Thyroid gland (tissue), 4 donors: Measurements from ENCODE around the gene PRSS38. TPM values are rescaled to one million over a fixed set of nuclear protein-coding genes. Genes with fewer than 3 reads are reported as not detected.
A peak's percentile ranks its signal among the peaks of the same experiment; 100 is the strongest.

Source experiments
- DNase-seq, 2 donors: peaks; one replicate each; pipeline ENCODE4 v3.0.0-alpha.2; 2019
- H3K27ac ChIP-seq, 3 donors: fragments of 200-600 bp; sonication (generic); 1 replicate in 2 of 3; 2 replicates in 1 of 3; pipeline ENCODE4 v1.5.1; 2016 to 2019; ENCODE audit warnings: mild to moderate bottlenecking in 1 of 3, moderate library complexity in 1 of 3
- H3K27me3 ChIP-seq: fragments of 200-600 bp; sonication (generic); one replicate; pipeline ENCODE4 v1.5.1; 2019
- H3K36me3 ChIP-seq, 2 donors: fragments of 200-600 bp; sonication (generic); one replicate each; pipeline ENCODE4 v1.5.1; 2016 to 2019
- H3K4me1 ChIP-seq, 2 donors: fragments of 200-600 bp; sonication (generic); one replicate each; pipeline ENCODE4 v1.5.1; 2017 to 2019
- H3K4me3 ChIP-seq, 3 donors: fragments of 200-600 bp; sonication (generic); replicated peaks in 1 of 3; 1 replicate in 2 of 3; 2 replicates in 1 of 3; pipeline ENCODE4 v1.5.1; 2016; ENCODE audit warnings: mild to moderate bottlenecking in 1 of 3
- H3K9me3 ChIP-seq: fragments of 200-600 bp; sonication (generic); one replicate; pipeline ENCODE4 v1.5.1; 2017
- POLR2A ChIP-seq, 2 donors: fragments of 450-650 bp; IDR thresholded peaks; one replicate each; pipeline ENCODE4 v1.6.1; 2017; ENCODE audit warnings: antibody characterized with exemption in 2 of 2, mild to moderate bottlenecking in 2 of 2, moderate library complexity in 1 of 2
- whole genome bisulfite sequencing, 2 donors: methylation state at CpG; one replicate each; pipeline ENCODE4 v1.1.5; 2017; 5-methylcytosine and 5-hydroxymethylcytosine counted together
- intact Hi-C: fragments of 100-400 bp; cut with DNase I; formaldehyde crosslinking; loops from one replicate; pipeline ENCODE4 v1.15.1; 2023
- total RNA-seq, 4 donors: library from RNA; depleted of rRNA; stranded (reverse); fragments of >200 nt; gene quantifications; one replicate each; pipeline ENCODE4 v1.2.3, GENCODE V29; 2016
- TF ChIP-seq, protein P1 (sequence below), 6 experiments: fragments of 200-600 bp in 3 of 6; fragments of 450-650 bp in 3 of 6; sonication (generic) in 3 of 6; IDR thresholded peaks; one replicate each; pipeline ENCODE4 v1.5.1; 2016 to 2019; ENCODE audit warnings: antibody characterized with exemption in 6 of 6, mild to moderate bottlenecking in 2 of 6, inconsistent platforms in 1 of 6, moderate library complexity in 1 of 6

The PRSS38 gene
- total RNA-seq, 4 donors from 2014 or later, result not detected

DNA sequence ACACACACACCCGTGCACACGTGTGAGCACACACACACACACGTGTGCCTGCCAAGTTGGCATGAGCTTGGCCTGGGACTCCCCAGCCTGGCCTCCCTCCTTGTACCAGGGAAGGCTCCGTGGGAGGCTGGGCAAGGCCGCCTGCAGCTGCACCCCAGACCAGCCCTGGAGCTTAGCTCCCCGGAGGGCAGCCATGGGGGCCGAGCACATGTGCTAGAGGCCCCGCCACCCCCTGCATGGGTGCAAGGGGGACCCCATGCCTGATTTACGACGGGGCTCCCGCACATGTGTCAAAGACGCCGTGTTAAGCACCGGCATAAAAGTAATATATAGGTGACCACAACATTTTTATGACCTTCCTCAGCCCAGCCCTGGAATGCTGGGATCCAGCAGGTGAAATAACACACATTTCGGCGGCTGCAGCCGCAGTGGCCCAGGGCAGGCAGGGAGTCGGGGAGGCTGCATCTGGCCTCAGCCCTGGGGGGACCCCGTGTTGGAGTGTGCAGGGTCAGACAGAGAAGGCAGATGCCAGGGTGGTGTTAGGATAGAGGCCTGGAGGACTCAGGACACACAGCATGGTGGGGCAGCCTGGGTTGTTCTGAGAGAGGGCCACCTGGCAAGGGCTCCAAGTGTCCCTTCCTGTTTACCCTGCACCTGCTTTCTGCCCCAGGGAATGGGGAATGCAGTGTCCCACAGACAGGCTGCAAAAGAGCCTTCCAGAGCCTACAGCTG, 75.9 kb downstream of the PRSS38 start:
- H3K4me1 ChIP-seq, result peaks cover 6 to 14% of the 10 kb centered on the region in 2 donors
- intact Hi-C loops, result no loop called here
- whole genome bisulfite sequencing, 2 donors, result 86 to 89% methylated on average over 17 to 19 of the region's 19 CpGs
- no peak for DNase-seq
- H3K27me3 ChIP-seq, result no peaks in the 10 kb centered on the region
- no peaks in the 10 kb centered on the region for H3K9me3 ChIP-seq
- no peaks in the 10 kb centered on the region for H3K36me3 ChIP-seq
- no peak overlapping the region for H3K4me3 ChIP-seq
- TF ChIP-seq, protein P1, sequence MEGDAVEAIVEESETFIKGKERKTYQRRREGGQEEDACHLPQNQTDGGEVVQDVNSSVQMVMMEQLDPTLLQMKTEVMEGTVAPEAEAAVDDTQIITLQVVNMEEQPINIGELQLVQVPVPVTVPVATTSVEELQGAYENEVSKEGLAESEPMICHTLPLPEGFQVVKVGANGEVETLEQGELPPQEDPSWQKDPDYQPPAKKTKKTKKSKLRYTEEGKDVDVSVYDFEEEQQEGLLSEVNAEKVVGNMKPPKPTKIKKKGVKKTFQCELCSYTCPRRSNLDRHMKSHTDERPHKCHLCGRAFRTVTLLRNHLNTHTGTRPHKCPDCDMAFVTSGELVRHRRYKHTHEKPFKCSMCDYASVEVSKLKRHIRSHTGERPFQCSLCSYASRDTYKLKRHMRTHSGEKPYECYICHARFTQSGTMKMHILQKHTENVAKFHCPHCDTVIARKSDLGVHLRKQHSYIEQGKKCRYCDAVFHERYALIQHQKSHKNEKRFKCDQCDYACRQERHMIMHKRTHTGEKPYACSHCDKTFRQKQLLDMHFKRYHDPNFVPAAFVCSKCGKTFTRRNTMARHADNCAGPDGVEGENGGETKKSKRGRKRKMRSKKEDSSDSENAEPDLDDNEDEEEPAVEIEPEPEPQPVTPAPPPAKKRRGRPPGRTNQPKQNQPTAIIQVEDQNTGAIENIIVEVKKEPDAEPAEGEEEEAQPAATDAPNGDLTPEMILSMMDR (IDR thresholded peaks at IDR 0.05), result no peak
- TF ChIP-seq POLR2A (IDR thresholded peaks at IDR 0.05), result no peak
- H3K27ac ChIP-seq, result no peak overlapping the region

DNA sequence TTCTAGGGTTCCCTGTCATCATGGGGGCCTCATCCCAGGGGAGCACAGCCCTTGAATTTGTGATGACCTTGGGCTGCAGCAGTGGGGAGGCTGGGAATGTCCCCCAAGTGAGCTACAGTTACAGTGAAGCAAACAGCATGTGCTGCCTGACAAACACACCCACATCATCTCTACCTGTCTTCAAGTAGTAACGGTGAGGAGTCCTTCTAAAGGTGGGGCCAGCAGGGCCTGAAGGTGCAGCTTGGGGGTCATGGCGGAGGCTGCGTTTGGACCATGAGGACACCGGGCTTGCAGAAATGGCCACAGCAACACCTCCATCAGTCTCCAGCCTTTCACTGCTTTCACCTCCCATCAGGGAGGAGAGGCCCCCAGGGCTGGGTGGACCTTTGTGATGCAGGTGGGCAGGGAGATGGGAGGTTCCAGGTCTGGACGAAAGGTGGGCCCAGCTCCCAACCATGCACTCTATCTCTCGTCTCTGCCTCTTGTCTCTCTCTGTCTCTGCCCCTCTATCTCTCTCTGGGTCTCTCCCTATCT, 76.5 kb downstream of the PRSS38 start:
- no peak overlapping the region for H3K4me3 ChIP-seq
- 98 to 100% methylated on average over 6 of the region's 6 CpGs for WGBS, 2 donors
- no peaks in the 10 kb centered on the region for H3K27me3 ChIP-seq
- intact Hi-C loops, result no loop called here
- H3K36me3 ChIP-seq, result no peaks in the 10 kb centered on the region
- no peak for TF ChIP-seq POLR2A (IDR thresholded peaks at IDR 0.05)
- TF ChIP-seq, protein P1 (IDR thresholded peaks at IDR 0.05), result no peak
- DNase-seq, result no peak
- peaks cover 0 to 7% of the 10 kb centered on the region in 2 donors for H3K4me1 ChIP-seq
- H3K27ac ChIP-seq, result no peak overlapping the region
- no peaks in the 10 kb centered on the region for H3K9me3 ChIP-seq

DNA sequence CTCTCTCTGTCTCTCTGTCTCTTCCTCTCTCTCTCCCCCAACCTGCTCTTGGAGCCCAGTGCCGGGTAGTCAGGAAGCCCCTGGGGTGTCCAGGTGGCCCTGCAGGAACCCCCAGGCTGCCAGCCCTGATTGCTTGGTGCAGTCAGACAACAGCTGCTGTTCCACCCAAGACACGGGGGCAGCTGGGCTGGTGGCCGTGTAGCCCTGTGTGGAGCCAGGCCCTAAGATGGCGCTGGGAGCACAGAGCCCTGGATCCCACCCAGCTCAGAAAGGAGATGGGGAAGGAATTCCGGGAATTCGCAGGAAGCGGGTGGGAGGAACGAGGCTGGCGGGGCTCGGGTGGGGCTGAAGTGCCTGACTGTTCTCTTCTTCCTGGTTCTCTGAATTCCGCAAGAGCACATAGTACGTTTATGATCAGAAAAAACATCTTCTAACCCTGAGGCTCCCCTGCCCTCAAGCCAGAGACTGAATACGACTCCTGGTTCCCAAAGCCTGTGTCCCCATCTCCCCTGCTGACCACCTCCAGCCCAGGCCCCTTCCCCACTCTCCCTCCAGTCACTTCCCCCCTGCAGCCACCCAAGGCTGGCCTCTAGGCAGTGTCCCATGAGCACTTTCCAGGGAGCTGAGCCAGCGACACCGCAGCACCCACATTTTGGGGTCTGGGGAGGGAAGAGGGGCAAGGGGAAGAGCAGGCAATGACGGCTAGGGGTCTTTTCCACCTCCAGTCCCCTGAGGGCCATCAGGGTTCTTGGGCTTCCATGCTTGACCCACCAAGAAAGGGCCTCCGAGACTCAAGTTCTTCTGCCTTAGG, 77.2 kb downstream of the PRSS38 start:
- WGBS, 2 donors, result 70 to 77% methylated on average over 15 to 17 of the region's 17 CpGs
- Histone ChIP-seq H3K27me3 (no peaks in the 10 kb centered on the region), H3K36me3 (no peaks in the 10 kb centered on the region), H3K27ac (no peak overlapping the region), H3K4me3 (no peak overlapping the region), H3K9me3 (no peaks in the 10 kb centered on the region), H3K4me1 (peaks cover 0 to under 1% of the 10 kb centered on the region in 2 donors)
- peak in 1 of 2 donors; percentile 1 for DNase-seq
- TF ChIP-seq, protein P1 (IDR thresholded peaks at IDR 0.05), result no peak
- TF ChIP-seq POLR2A (IDR thresholded peaks at IDR 0.05), result no peak
- intact Hi-C loops, result no loop called here

DNA sequence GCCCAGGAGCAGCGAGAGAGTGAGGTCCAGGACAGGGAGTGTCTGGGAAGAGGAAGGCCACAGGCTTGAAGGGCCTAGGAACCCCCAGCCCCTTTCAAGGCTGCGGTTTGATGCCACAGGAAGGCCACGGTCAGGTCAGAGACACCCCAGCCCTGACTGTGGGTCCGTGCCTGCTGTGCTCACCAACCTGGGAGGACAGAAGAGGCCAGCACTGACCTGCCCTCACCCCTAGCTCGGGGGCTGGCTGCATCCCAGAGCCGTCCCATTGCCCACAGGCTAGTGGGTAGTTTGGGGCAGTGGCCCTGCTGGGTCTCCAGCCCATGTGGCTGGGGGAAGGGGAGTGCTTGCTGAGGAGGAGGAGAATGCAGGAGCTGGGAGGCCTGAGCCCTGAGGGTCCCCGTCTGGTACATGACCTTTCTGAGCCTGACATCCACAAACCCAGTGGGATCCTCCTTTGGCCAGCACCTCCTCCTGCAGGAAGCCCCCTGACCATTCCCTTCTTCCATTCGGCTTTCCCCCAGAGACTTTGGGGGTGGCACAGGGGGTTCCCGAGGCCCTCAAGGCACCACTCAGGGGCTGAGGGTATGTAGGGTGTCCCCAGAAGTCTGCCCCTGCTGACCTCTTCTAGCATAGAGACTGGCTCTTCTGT, 77.9 kb downstream of the PRSS38 start:
- no peak for TF ChIP-seq POLR2A (IDR thresholded peaks at IDR 0.05)
- TF ChIP-seq, protein P1 (IDR thresholded peaks at IDR 0.05), result no peak
- peak in 1 of 2 donors; percentile 0 for DNase-seq
- H3K27ac ChIP-seq, result no peak overlapping the region

More for the DNA sequence above, 77.9 kb downstream of the PRSS38 start:
- Histone ChIP-seq H3K36me3 (no peaks in the 10 kb centered on the region), H3K4me3 (no peak overlapping the region), H3K27me3 (no peaks in the 10 kb centered on the region), H3K9me3 (no peaks in the 10 kb centered on the region), H3K4me1 (no peaks in the 10 kb centered on the region)
- intact Hi-C loops, result no loop called here
- WGBS, 2 donors, result 84 to 91% methylated on average over 8 to 9 of the region's 9 CpGs
